SKM-1 treated with dmso at 0.1 percent for 144 hours (cell line): ENCODE results near the gene CNIH2.
"Not testable (repeated sequence)": the region's sequence is repeated elsewhere in the genome, so short reads cannot be mapped to it uniquely, and the experiment has no call there.

Experiments used
- DNase-seq: peaks from one replicate; lab custom pipeline; 2025; ENCODE audit not compliant: unreplicated experiment; lab: John Stamatoyannopoulos, UW

Gene CNIH2

DNA sequence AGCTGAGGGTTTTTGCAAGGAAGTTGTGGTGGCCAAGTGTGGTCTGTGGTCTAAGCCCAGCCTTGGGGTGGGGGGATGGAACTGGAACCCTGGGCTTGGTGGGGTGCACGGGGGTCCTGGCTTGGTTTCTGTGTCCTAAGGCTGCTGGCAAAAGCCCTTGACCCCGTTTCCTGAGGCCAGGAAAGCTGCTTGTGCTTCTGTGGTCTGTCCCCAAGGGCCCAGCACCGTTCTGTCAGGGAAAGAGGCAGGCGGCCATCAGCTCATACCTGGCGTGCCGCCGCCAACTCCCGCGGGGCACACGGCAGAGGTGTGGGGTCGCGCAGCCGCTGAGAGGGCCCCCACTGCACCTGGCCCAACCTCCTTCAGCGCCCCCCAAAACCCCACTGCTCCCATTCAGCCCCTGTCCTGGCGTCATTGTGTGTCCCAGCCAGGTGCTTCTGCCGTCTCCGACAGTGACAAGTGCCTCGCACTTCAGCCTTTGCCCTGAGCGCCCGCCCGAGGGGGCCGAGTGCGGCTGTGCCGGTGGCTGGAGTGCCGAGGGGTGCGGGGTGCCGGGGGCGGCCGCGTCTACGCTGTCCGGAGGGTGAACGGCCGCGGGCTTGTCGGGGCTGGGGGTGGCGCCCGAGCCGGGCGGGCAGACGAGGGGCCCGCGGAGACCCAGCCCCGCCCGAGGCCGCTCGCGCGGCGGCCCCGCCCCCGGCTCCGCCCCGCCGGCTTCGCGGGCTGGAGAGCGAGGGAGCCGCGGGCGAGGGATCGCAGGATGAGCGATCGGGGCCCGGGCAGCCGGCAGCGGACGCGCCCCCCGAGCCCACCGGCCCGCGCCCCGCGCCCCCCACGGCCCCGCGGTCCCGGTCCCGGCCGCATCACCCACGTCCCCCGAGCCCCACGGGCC lies at the start of gene CNIH2:
Gene CNIH2 (plus strand): TSS at position 705 of the 892 bp plus-strand sequence. CDS start 282 bp downstream, outside the sequence.
- DNase-seq: no peak

DNA sequence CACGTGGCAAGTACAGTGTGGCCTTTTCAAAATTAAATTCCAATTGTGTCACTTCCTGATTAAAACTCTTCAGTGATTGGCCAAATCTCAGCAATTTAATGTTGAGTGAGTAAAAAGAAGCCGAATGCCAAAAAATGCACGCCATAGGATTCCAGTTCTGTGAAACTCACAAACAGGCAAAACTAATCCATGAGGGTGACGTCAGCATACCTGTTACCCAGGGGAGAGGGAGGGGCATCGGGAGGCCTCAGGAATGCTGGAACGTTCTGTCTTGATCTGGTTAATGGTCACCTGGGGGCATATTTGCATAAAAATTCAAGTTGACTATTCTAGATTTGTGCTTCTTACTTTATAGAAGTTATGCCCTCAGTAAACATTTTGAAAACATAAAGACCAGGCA lies 49.5 kb upstream of the CNIH2 start:
- DNase-seq: no peak

DNA sequence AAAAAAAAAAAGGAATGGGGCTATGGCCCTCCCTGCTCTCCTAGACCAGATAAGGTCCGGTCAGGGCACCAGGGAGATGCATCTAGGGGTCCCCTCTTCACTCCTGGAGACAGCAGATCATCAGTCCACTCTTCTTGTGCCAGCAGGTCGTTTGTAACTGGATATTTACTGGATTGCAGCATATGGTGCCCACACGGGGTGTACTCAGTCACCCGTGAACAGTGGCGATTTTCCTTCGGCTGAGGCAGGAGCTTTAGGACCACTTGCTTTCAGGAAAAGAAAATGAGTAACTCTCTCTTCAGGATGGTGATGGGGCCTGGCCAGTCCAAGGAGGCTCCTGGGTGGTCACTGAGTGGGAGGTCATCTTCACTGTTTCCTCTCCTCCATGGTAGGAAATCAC lies 47.8 kb upstream of the CNIH2 start:
- no peak for DNase-seq

- DNase-seq: no peak
Observed at GRCh38 chr11:66230978-66231377, 47.0 kb upstream of the CNIH2 start.

- DNase-seq: no peak
Observed at GRCh38 chr11:66231561-66231960, 46.4 kb upstream of the CNIH2 start.

- no peak for DNase-seq
Observed at GRCh38 chr11:66232769-66233168, 45.2 kb upstream of the CNIH2 start.

DNA sequence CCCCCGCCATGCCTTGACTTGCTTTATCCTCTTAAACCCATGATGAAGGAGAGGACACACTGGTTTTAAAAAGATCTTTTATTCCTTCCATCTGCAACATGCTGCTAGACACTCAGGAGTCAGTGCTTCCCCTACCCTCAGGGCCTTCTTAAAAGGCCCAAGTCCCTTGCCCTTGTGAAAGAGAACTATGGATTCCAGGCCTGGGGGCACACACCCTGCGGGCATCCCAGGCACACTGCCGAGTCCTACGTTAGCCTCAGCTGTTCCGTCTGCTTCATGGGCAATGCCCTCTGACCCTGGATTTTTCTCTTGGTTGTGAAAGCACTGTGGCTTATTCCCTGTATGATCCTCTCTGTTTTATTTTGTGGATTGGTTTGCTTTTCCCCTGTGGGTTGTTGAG lies 44.7 kb upstream of the CNIH2 start:
- DNase-seq: no peak

DNA sequence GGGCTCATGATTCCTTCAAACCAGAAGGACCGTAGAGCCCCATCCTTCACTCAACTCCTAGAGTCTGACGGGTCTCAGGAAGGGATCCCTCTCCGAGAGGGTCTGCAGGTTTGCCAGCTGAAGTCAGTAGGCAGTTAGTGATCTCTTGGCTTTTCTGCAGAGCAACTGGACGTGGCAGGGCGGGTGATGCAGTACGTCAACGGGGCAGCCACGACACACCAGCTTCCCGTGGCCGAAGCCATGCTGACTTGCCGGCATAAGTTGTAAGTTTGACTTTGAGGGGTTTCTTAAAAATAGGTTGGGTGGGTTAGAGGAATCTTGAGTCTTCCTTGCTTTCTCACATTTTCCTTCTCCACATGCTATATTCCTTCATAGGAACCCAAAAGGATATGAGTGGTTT lies 42.8 kb upstream of the CNIH2 start:
- no peak for DNase-seq

DNA sequence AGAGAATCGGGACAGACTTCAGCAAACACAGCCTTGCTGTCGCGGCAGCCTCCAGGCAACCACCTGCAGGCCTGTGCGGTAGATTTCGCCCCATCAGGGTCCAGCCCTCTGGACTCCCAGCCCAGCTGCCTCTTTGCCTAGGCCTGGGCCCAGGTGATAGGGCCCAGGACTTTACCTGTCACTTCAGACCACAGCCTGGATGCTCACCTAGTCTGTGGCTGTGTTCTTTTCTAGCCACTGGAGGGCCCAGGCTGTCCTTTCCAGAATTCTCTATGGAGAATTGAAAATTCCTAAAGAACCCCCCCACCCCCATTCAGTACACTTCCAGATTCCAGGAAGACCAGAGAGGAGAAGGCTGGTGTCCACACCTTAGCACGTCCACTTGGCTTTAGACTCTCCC lies 40.1 kb upstream of the CNIH2 start:
- DNase-seq: no peak

- DNase-seq: no peak
Observed at GRCh38 chr11:66238786-66239413, 39.1 kb upstream of the CNIH2 start.

DNA sequence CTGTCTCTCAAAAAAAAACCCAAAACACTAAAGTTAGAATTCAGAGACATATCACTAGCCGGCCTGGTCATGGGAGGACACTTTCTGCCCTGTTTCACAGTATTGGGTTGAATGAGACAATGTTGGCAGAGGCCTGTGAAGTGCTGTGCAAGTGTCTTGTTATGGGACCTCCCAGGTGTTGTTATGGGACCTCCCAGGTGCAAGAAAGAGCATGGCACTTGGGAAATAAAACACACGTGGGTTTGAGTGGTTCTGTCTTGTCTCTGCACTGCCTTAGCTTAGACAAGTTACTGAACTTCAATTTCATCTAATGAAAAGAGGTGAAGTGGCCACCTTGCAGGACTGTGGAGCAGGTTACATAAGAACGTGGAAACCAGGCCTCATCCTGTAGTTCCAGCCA lies 38.5 kb upstream of the CNIH2 start:
- no peak for DNase-seq

DNA sequence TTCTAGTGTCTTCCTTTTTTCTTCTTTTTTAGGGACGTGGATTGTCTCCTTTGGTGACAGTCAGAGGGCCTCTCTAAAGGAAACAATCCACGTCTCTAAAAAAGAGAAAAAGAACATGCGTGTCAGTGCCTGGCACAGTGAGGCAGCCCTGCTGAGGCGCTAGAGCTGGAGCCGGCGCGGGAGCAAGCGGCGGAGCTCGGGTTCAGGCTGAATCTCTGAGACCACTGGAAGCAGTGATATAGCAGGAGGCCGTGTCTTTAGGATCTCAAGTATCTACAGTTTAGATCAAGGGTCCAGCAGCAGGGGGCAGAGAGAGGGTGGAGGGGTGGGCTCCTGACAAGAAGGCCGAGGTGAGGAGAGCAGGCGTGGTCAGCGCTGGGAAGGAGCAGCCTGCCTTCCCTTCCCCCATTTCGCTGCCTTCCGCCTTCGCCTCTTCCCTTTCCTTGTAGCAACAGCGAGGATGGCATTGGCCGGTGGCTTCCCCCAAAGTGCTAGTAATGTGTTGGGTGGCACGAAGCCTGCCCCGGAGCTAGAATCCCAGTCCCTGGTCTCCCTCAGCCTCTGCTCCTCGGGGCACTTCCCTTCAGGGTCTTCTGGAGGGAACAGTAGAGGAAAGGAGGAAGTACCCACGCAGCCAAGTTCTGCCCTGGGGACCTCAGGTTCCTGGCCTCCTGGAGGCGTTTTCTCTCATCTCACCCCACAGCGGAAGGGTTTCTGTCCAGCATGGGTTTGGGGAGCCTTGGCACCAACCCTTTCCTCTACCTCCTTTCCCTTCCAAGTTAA lies 37.8 kb upstream of the CNIH2 start:
- peak; percentile 42 for DNase-seq

DNA sequence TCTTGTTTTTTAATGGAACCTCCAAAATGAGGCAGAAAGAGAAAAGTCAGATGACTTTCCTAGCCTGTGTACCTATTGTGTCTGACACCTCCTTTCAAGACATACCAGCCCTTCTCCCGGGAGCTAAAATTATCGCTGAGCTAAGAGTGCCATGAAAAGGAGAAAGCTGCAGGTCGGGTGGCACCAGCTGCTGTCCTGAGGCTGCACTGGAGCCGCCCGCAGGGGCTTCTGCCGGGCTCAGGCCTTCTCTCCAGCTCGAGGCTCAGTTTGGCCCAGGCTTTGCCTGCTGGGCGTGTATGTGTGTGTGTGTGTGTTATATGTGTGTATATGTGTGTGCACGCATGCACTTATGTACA lies 37.2 kb upstream of the CNIH2 start:
- DNase-seq: no peak

- DNase-seq: no peak
Observed at GRCh38 chr11:66242095-66242765, 35.7 kb upstream of the CNIH2 start.

DNA sequence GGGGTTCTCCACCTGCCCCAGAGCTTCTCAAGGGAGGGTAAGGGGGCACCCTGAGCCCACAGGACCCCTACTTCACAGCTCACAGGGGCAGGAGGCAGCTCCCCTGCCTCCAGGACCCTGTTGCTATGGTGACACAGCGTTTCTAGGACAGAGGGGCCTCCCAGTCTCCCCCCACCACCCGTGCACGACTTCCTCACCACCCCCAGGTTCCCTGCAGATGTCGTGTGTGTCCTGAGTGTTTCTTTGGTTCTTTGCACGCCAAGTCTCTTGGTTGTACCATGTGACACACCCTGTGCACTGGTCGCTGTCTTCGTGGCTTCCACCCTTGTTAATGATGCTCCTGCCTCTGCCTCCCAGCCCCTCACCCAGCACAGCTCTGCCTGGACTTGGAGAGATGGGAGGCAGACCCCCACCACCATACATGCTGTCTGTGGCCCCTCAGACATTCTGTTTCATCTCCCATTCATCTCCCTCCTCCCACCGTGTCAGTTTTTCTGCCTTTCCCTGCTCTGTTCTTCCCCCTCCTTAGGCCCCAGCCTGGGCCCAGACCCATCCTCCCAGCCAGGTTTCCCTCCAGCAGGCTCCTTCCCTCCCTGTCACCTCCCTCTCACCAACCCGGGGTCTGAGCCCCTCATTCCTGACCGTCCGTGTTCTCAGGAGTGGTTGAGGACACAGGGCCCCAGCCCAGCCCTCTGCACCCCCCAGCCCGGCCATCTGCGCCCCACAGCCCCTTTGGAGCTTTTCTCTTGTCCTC lies 34.0 kb upstream of the CNIH2 start:
- DNase-seq: no peak

- DNase-seq: no peak
Observed at GRCh38 chr11:66247295-66247694, 30.7 kb upstream of the CNIH2 start.

DNA sequence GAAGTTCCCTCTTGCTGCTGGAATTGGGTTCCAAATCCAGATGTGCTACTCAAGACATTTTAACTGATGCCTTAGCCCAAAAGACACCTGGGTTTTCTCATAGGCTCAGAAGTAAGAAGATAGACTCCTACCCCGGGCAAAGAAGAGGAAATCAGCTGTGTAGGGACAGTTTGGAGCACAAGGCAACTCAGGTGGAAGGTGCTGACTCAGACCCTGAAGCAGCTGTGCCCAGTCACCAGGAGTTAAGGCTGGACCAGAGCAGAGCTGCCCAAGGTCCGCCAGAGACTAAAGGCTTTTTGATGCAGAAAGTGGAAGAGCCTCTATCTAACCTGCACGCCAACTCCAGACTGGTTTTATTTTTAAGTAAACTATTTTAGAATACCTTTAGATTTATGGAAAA lies 30.2 kb upstream of the CNIH2 start:
- no peak for DNase-seq

GRCh38 chr11:66248903-66249302 lies 29.1 kb upstream of the CNIH2 start:
- no peak for DNase-seq

DNA sequence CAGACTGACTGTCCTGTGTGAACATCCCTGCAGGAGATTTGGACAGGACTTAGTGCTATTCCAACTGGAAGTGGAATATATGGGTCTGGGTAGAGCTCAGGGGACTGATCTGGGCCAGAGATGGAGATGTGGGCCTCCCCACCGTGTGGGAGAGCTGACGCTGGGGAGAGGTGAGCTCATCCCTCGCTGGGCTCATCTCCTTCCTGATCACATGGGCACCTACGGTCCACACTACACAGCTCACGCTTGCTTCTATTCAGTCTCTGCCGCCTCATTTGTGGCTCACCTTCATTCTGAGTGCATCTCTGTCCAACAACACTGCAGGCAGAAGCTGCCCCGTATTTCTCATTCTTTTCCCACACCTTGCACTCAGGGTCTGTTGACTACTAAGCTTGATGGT lies 26.2 kb upstream of the CNIH2 start:
- DNase-seq: no peak

DNA sequence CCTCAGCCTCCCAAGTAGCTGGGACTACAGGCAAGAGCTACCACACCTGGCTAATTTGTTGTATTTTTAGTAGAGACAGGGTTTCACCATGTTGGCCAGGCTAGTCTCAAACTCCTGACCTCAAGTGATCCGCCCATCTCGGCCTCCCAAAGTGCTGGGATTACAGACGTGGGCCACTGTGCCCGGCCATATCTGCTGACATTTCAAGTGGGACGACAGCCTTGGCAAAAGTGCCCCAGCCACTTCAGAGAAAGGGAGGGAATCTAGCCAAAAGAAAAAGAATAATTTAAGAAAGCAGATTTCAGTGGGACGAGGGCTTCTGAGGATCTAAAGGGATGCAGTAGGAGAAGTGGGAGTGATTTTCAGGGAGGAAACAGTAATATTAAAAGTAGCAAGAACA lies 24.9 kb upstream of the CNIH2 start:
- DNase-seq: not testable (repeated sequence)

- DNase-seq: no peak
Observed at GRCh38 chr11:66258473-66258893, 19.5 kb upstream of the CNIH2 start.
